Measurements from ENCODE around the gene PTPRN2. TPM values are rescaled to one million over a fixed set of nuclear protein-coding genes. Genes with fewer than 3 reads are reported as not detected.

PTPRN2 gene
- total and polyA plus RNA-seq, 2 of the 13 experiments (the other 11 are each of a cell fraction or from before 2014, with no cell fraction given): 2.5 to 24.2 TPM

- TF ChIP-seq AKNA (CRISPR knock-in tag; IDR thresholded peaks at IDR 0.05; ENCODE audit: borderline replicate concordance): no peak
- no peak for TF ChIP-seq ZNF784 (CRISPR knock-in tag; IDR thresholded peaks at IDR 0.05; ENCODE audit: borderline replicate concordance)
- TF ChIP-seq, protein P1, sequence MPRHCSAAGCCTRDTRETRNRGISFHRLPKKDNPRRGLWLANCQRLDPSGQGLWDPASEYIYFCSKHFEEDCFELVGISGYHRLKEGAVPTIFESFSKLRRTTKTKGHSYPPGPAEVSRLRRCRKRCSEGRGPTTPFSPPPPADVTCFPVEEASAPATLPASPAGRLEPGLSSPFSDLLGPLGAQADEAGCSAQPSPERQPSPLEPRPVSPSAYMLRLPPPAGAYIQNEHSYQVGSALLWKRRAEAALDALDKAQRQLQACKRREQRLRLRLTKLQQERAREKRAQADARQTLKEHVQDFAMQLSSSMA (CRISPR knock-in tag; IDR thresholded peaks at IDR 0.05): no peak
- no peak for TF ChIP-seq EP300 (IDR thresholded peaks at IDR 0.05; ENCODE audit: low read depth in 2 of 2, low read length in 2 of 2)
- no peak for TF ChIP-seq EP300 (CRISPR knock-in tag; IDR thresholded peaks at IDR 0.05; ENCODE audit: borderline replicate concordance)
- TF ChIP-seq, protein P2, sequence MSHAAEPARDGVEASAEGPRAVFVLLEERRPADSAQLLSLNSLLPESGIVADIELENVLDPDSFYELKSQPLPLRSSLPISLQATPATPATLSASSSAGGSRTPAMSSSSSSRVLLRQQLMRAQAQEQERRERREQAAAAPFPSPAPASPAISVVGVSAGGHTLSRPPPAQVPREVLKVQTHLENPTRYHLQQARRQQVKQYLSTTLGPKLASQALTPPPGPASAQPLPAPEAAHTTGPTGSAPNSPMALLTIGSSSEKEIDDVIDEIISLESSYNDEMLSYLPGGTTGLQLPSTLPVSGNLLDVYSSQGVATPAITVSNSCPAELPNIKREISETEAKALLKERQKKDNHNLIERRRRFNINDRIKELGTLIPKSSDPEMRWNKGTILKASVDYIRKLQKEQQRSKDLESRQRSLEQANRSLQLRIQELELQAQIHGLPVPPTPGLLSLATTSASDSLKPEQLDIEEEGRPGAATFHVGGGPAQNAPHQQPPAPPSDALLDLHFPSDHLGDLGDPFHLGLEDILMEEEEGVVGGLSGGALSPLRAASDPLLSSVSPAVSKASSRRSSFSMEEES (CRISPR knock-in tag; IDR thresholded peaks at IDR 0.05): no peak
- TF ChIP-seq, protein P3, sequence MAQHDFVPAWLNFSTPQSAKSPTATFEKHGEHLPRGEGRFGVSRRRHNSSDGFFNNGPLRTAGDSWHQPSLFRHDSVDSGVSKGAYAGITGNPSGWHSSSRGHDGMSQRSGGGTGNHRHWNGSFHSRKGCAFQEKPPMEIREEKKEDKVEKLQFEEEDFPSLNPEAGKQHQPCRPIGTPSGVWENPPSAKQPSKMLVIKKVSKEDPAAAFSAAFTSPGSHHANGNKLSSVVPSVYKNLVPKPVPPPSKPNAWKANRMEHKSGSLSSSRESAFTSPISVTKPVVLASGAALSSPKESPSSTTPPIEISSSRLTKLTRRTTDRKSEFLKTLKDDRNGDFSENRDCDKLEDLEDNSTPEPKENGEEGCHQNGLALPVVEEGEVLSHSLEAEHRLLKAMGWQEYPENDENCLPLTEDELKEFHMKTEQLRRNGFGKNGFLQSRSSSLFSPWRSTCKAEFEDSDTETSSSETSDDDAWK (CRISPR knock-in tag; IDR thresholded peaks at IDR 0.05): no peak
Measured at GRCh38 chr7:157993406-157994105, 594.1 kb downstream of the PTPRN2 start (continued).
